SK-N-SH (cell line): ENCODE measurements around the gene DNAJB6. TPM values are rescaled to one million over a fixed set of nuclear protein-coding genes. Genes with fewer than 3 reads are reported as not detected.
A peak's percentile ranks its signal among the peaks of the same experiment; 100 is the strongest.

Experiments
- CTCF ChIA-PET: fragments of 300-600, 350-600 bp; formaldehyde crosslinking; extraction: SDS; loops from one replicate; lab custom pipeline; 2021; lab: Yijun Ruan, JAX
- POLR2A ChIA-PET: fragments of 350-600 bp; sonication (Branson Sonifier 250); formaldehyde crosslinking; extraction: SDS; loops from one replicate; lab custom pipeline; 2020; ENCODE audit warnings: antibody characterized with exemption, inconsistent platforms; lab: Yijun Ruan, JAX
- DNase-seq: peaks from one replicate; pipeline ENCODE4 v3.0.0; 2012
- H2AFZ ChIP-seq: fragments of 200-600 bp; sonication (generic); 2 replicates; pipeline ENCODE4 v1.8.1; 2016; ENCODE audit warnings: antibody characterized with exemption, mild to moderate bottlenecking, low read depth
- H3F3A ChIP-seq: fragments of 200-600 bp; sonication (generic); replicated peaks from 2 replicates; pipeline ENCODE3; 2016; ENCODE audit warnings: antibody characterized with exemption, mild to moderate bottlenecking; ENCODE audit not compliant: insufficient read depth
- H3K27ac ChIP-seq, 2 experiments: fragments of 200-500 bp in 1 of 2; fragments of 200-600 bp in 1 of 2; sonication (Bioruptor generic) in 1 of 2; sonication (generic), shearing (Covaris generic) in 1 of 2; 2 replicates each; pipeline versions ENCODE4 v1.5.1 to v1.6.1; 2014 to 2016; ENCODE audit warnings: low read depth in 2 of 2, inconsistent platforms in 1 of 2, low read length in 1 of 2, mild to moderate bottlenecking in 1 of 2, mixed read lengths in 1 of 2
- H3K27me3 ChIP-seq: fragments of 200-600 bp; sonication (generic), shearing (Covaris generic); 2 replicates; pipeline ENCODE4 v1.6.1; 2016; ENCODE audit warnings: mixed run types; ENCODE audit not compliant: insufficient read depth
- H3K36me3 ChIP-seq, 2 experiments: fragments of 200-500 bp in 1 of 2; fragments of 200-600 bp in 1 of 2; sonication (Bioruptor generic) in 1 of 2; sonication (generic) in 1 of 2; replicated peaks in 1 of 2; 2 replicates each; pipeline versions ENCODE3 to v1.5.1; 2014 to 2016; ENCODE audit warnings: low read length in 1 of 2, mild to moderate bottlenecking in 1 of 2; ENCODE audit not compliant: insufficient read depth in 2 of 2, control insufficient read depth in 1 of 2
- H3K4me1 ChIP-seq, 2 experiments: fragments of 200-500 bp in 1 of 2; fragments of 200-600 bp in 1 of 2; sonication (Bioruptor generic) in 1 of 2; sonication (generic), shearing (Covaris generic) in 1 of 2; 2 replicates each; pipeline versions ENCODE4 v1.5.1 to v1.6.1; 2014 to 2016; ENCODE audit warnings: low read depth in 1 of 2, low read length in 1 of 2, mixed run types in 1 of 2; ENCODE audit not compliant: insufficient read depth in 2 of 2, control insufficient read depth in 1 of 2
- H3K4me2 ChIP-seq: fragments of 200-600 bp; sonication (generic), shearing (Covaris generic); 2 replicates; pipeline ENCODE4 v1.6.1; 2017; ENCODE audit warnings: mixed run types
- H3K4me3 ChIP-seq, 2 experiments: fragments of 200-500 bp in 1 of 2; fragments of 200-600 bp in 1 of 2; sonication (Bioruptor generic) in 1 of 2; sonication (generic), shearing (Covaris generic) in 1 of 2; 2 replicates each; pipeline versions ENCODE4 v1.5.1 to v1.8.1; 2014 to 2016; ENCODE audit warnings: low read depth in 2 of 2, inconsistent platforms in 1 of 2, low read length in 1 of 2, mild to moderate bottlenecking in 1 of 2, mixed read lengths in 1 of 2, moderate library complexity in 1 of 2
- H3K79me2 ChIP-seq: fragments of 200-600 bp; sonication (generic); 2 replicates; pipeline ENCODE4 v1.8.1; 2017; ENCODE audit warnings: mild to moderate bottlenecking; ENCODE audit not compliant: insufficient read depth
- H3K9ac ChIP-seq: fragments of 200-600 bp; sonication (generic); 2 replicates; pipeline ENCODE4 v1.6.1; 2017; ENCODE audit warnings: mixed run types
- H3K9me2 ChIP-seq: fragments of 200-600 bp; sonication (generic); 2 replicates; pipeline ENCODE4 v1.6.1; 2017; ENCODE audit warnings: mixed run types
- H3K9me3 ChIP-seq: fragments of 200-600 bp; sonication (generic); 2 replicates; pipeline ENCODE4 v1.6.1; 2017; ENCODE audit warnings: mixed run types, mild to moderate bottlenecking, moderate library complexity
- H4K20me1 ChIP-seq: fragments of 200-600 bp; sonication (generic); 2 replicates; pipeline ENCODE4 v1.6.1; 2017; ENCODE audit warnings: mild to moderate bottlenecking, mixed run types; ENCODE audit not compliant: insufficient read depth
- CTCF ChIP-seq: fragments of 200-600 bp; sonication (generic); IDR thresholded peaks from 2 replicates; pipeline ENCODE4 v1.6.1; 2017; ENCODE audit warnings: antibody characterized with exemption, mild to moderate bottlenecking, moderate library complexity
- EP300 ChIP-seq, 2 experiments: IDR thresholded peaks; 2 replicates each; pipeline versions ENCODE4 v1.4.0 to v1.6.1; 2012; ENCODE audit warnings: borderline replicate concordance in 1 of 2, low read depth in 1 of 2, low read length in 1 of 2
- MXI1 ChIP-seq: IDR thresholded peaks from 2 replicates; pipeline ENCODE4 v1.6.1; 2012; ENCODE audit warnings: mild to moderate bottlenecking, low read depth, low read length, improper control_type of control experiment
- PBX3 ChIP-seq: IDR thresholded peaks from 2 replicates; pipeline ENCODE4; 2012
- TEAD4 ChIP-seq: IDR thresholded peaks from 2 replicates; pipeline ENCODE4 v1.4.0; 2012; ENCODE audit warnings: mild to moderate bottlenecking, borderline replicate concordance; ENCODE audit not compliant: insufficient read depth
- WGBS: methylation state at CpG from one replicate; pipeline ENCODE4 v1.1.6; 2017; ENCODE audit warnings: low lambda C conversion rate; 5-methylcytosine and 5-hydroxymethylcytosine counted together
- polyA plus RNA-seq, 3 experiments: library from polyadenylated mRNA; depleted of rRNA; stranded (reverse); fragments of >200 nt; gene quantifications; 2 replicates each; pipeline ENCODE4 v1.2.3, GENCODE V29; 2012

Gene DNAJB6
- polyA plus RNA-seq, 1 of the 3 experiments (the other 2 are of a cell fraction) = 176 TPM

GRCh38 chr7:157348548-157348947 lies 11.7 kb downstream of the DNAJB6 start (continued):
- TF ChIP-seq CTCF = no peak

GRCh38 chr7:157352516-157352915 lies 15.7 kb downstream of the DNAJB6 start:
- DNase-seq = no peak
- Histone ChIP-seq H3K27me3 (no peaks in the 10 kb centered on the region), H3K27ac (no peak overlapping the region), H3K79me2 (peaks cover 100% of the 10 kb centered on the region), H3K9me2 (no peaks in the 10 kb centered on the region), H3K4me1 (peaks cover 15 to 34% of the 10 kb centered on the region in 2 experiments), H3K4me2 (no peak overlapping the region), H3K4me3 (no peak overlapping the region), H3K9me3 (no peaks in the 10 kb centered on the region), H3K36me3 (peaks cover 0 to 6% of the 10 kb centered on the region in 2 experiments), H4K20me1 (peaks cover 100% of the 10 kb centered on the region), H3K9ac (no peak overlapping the region), H3F3A (peaks cover 9% of the 10 kb centered on the region), H2AFZ (no peak overlapping the region)
- TF ChIP-seq CTCF (no peak), EP300 (IDR thresholded peaks at IDR 0.05; ENCODE audit: borderline replicate concordance in 1 of 2, low read depth in 1 of 2, low read length in 1 of 2) (no peak)
- WGBS = 92% methylated on average over 6 of the region's 6 CpGs
- ChIA-PET CTCF (interaction anchor here (1.2 to 5.5 kb wide), 3 partner anchors 12 to 79 kb away, joined by 3 to 29 read pairs (median 5); no protein-coding TSS in a partner anchor), POLR2A (no interaction called here)

- peak overlapping the region; percentile 12; the same call in 1 of the 2 replicates for H3K4me2 ChIP-seq
Observed at GRCh38 chr7:157355784-157356511, 19.1 kb downstream of the DNAJB6 start.

More at GRCh38 chr7:157355784-157356511, 19.1 kb downstream of the DNAJB6 start:
- H3F3A ChIP-seq = peaks cover 9% of the 10 kb centered on the region
- peaks cover 23 to 34% of the 10 kb centered on the region in 2 experiments for H3K36me3 ChIP-seq
- TF ChIP-seq TEAD4 = no peak
- TF ChIP-seq MXI1 = no peak
- TF ChIP-seq PBX3 = no peak
- ChIA-PET POLR2A (no interaction called here), CTCF (interaction anchor here (0.7 to 5.5 kb wide), 11 partner anchors 10 to 82 kb away, joined by 3 to 36 read pairs (median 4); no protein-coding TSS in a partner anchor)
- H3K9ac ChIP-seq = no peak overlapping the region
- 83% methylated on average over 15 of the region's 15 CpGs for WGBS
- H3K4me1 ChIP-seq = peaks cover 13 to 37% of the 10 kb centered on the region in 2 experiments
- no peaks in the 10 kb centered on the region for H3K27me3 ChIP-seq
- H3K9me2 ChIP-seq = no peaks in the 10 kb centered on the region
- H3K27ac ChIP-seq = peak overlapping the region in 1 of 2 experiments; percentile 75; a peak in 3 of 4 replicates
- peak; percentile 68 for DNase-seq
- no peak overlapping the region for H2AFZ ChIP-seq
- H3K79me2 ChIP-seq = peaks cover 100% of the 10 kb centered on the region
- no peaks in the 10 kb centered on the region for H3K9me3 ChIP-seq
- H3K4me3 ChIP-seq = no peak overlapping the region
- peaks cover 100% of the 10 kb centered on the region for H4K20me1 ChIP-seq
